Nucleus accumbens (tissue), 56 donors: ENCODE results near the gene MSH2.

ENCODE experiments used
- DNase-seq, 56 donors: peaks; one replicate each; lab custom pipeline; 2025; lab: John Stamatoyannopoulos, UW

MSH2 gene

GRCh38 chr2:47504174-47504810, 101.3 kb downstream of the MSH2 start:
- no peak for DNase-seq

- DNase-seq, result no peak
These were observed 103.1 kb downstream of the MSH2 start for GRCh38 chr2:47506024-47506423.

GRCh38 chr2:47506436-47506835, 103.5 kb downstream of the MSH2 start:
- peak in 10 of 56 donors; percentile 10 to 36 (median 19) for DNase-seq

DNA sequence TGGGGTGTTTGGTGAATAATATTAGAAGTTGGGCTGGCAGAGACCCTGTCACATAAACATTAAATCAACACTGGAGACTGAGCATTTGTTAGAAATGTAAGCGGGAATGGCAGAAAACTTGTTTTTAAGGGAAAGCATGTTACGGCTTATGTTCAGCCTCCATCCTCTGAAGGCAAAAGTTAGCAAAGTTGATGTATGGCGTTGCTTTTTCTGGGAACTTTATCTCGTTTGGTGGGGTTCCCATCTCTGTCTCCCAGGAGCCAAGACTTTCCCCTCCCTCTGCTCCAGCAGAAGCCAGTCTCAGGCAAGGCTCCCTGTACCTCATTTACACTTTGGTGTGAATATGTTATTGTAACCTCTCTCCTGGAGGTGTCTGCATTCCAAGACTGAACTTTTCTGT, 105.1 kb downstream of the MSH2 start:
- no peak for DNase-seq

DNA sequence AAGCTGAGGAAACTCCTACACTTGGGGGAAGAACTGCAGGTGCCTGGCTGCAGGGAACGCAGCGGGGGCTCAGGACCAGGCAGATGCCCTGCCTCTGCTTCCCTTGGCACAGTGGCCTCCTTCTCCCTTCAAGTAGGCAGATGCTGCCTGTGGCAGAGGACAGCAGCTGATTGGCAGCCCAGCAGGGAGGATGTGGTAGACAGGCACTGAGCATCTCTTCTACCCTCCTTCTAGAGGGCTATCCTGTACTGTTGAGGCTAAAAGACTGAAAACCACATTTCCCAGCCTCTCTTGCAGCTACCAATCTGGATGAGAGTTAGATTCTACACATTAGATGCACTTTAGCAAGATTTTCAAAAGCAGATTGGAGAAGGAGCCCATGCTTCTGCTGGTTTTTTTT, 105.7 kb downstream of the MSH2 start:
- DNase-seq, result no peak

DNA sequence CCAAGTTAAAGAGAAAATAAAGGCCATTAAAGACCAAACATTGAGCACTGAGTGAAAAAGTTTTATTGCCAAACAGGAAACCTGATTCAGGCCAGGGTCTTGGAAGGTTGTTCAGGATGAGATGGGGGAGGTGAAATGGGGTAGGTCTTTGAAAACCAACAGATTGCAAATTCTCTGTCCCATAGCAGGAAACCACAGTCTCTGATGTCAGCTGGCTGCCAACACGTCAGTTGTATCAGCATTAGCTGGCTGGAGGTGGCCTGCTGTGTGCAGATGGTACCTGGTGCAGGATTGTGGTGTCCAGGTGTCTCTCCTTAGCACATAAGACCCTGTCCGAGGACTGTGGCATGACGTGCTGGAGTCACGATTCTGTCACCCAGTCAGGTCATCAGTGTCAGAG, 106.3 kb downstream of the MSH2 start:
- DNase-seq, result no peak

DNA sequence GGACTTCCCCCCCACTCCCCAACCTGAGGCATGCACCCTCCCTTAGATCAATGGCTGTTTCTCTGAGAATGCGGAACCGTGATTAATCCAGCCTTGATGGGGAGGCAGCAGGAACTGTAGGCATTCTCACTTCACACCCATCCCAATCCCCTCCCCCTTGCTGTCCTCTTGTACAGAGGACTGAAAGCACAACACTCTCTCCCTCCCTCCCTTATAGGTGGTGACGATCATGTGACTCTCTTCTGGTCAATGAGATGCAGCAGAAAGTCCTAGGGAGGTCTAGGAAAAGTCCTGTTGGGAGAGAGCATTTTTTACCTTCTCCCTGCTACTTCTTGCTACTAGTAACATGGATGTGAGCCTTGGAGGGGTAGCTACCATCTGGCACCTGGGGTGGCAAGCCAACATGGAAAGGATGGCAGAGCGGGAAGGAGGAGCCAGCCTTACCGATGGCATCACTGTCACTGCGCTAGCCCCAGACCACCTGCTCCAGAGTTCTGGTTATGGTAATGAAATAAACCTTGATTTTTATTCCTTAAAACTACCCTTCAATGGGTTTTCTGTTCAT, 106.9 kb downstream of the MSH2 start:
- DNase-seq, result no peak

DNA sequence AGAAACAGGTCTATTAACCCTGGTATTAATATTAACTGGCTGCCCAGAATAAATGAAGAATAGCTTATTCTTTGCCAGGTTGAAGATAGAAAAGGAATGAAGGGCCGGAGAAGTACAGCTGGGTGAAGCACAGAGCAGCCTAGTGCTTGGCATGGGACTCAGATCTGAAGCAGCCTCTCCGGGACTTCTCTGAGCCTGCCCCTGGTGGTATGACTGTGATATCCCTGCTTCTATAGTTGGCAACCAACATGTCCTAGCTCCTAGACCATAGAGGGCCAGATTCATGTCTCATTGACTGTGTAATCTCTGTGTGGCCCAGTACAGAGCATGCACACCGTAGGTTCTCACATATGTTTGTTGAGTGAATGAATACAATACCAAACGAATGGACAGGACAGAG, 107.8 kb downstream of the MSH2 start:
- DNase-seq, result no peak

GRCh38 chr2:47512581-47513083, 109.7 kb downstream of the MSH2 start:
- no peak for DNase-seq

- DNase-seq, result no peak
These were observed 111.1 kb downstream of the MSH2 start for GRCh38 chr2:47513981-47514520.

DNA sequence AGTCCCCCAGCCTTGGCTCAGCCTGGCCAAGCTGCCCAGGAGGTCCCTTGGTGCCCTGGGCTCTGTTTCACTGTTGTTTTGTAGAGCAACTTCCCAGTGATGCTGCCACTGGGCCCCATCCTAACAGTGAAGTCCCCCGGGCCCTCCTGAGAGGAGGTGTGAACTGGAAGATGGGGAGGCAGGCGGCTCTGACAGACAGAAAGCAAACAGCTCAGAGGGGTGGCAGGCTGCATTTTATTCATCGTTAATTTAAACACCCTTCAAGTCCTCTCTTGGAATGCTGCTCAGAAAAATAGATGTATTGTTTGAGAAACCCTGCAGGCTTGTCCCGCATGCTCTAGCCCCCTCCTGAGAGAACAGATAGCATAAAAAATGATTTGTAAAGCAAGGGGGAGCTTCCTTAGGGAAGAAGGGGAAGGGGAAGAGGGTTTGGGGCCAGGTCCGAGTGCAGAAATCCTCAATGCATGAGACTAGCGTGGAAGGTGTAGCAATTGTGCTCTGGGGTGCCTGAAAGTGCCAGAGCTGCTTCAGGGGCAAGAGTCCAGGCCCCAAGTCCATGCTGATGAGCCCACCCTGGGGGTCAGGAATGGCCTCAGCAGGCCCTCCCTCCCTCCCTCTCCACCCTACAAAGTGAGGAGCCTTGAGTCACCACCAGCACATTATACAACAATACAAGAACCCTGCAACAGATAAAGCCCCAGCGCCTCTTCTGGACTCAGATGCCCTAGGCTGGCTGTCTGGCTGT, 113.6 kb downstream of the MSH2 start:
- DNase-seq, result no peak

- DNase-seq, result no peak
These were observed 115.7 kb downstream of the MSH2 start for GRCh38 chr2:47518497-47519146.

- peak in 35 of 56 donors; percentile 6 to 82 (median 34) for DNase-seq
These were observed 116.2 kb downstream of the MSH2 start for GRCh38 chr2:47519147-47519537.

- DNase-seq, result peak in 1 of 56 donors; percentile 11
These were observed 116.8 kb downstream of the MSH2 start for GRCh38 chr2:47519604-47520301.

GRCh38 chr2:47520302-47520630, 117.3 kb downstream of the MSH2 start:
- peak in 2 of 56 donors; percentile 22 to 38 for DNase-seq

DNA sequence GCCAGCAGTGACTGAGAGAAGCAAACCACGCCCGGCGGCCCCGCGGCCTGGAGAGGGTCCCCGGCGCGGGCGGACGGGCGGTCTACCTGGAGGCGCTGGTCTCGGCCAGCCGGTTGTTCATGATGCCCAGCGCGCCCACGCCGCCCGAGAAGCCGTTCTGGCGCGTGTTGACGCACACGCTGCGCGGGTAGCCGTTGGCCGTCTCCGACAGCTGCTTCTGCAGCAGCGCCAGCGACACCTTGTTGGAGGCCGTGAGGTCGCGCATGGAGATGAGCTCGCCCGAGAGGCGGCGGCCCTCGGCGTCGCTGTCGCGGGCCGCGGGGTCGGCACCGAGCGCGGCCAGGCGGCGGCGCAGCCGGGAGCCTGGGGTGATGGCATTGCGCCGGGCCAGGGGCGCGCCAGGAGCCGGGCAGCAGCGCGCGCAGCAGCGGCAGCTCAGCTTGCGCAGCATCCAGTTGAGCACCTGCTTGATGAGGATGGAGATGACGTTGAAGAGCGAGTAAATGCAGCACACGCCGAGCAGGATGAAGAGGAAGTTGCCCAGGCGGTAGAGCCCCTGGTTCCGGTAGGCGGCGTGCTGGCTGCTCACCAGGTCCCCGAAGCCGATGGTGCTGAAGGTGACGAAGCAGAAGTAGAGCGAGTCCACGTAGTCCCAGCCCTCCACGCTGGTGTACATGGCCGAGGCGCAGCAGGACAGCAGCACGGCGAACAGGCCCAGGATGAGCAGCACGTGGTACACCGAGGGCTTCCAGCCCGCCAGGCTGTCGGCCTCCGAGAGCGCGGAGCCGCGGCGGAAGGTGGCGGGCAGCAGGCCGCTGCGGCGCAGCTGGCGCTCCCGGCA, 118.1 kb downstream of the MSH2 start:
- DNase-seq, result peak in 53 of 56 donors; percentile 13 to 79 (median 62)

GRCh38 chr2:47521666-47522285, 118.8 kb downstream of the MSH2 start:
- peak in 3 of 56 donors; percentile 37 to 73 (median 42) for DNase-seq

- no peak for DNase-seq
These were observed 122.2 kb downstream of the MSH2 start for GRCh38 chr2:47525167-47525566.

DNA sequence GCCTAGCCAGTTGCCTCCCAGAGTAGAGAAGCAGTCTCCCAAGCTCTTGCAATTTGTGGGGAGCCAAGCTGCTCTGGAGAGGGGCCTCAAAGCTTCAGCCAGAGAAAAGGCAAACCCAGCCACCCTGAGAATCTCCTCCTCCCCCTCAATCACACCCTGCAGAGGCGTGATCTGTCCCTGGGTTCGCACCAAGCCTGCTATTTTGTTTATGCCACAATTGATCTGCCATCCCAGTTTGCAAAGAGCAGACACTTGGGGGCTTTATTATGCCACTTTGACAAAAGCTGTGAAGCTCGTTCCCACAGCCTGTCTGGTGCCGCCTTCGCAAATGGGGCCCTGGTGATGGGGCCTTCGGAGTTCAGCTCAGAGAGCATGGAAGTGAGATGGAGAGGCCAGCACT, 125.5 kb downstream of the MSH2 start:
- DNase-seq, result peak in 2 of 56 donors; percentile 6 to 10
